HepG2 (cell line): ENCODE data around the gene POMT1.

Experiments
- EHMT2 ChIP-seq: fragments of 200-600 bp; sonication (generic); IDR thresholded peaks from 2 replicates; pipeline ENCODE4 v1.7.0; 2017; ENCODE audit warnings: antibody characterized with exemption, low read depth, low read length, borderline replicate concordance
- JUN ChIP-seq: sonication (generic); formaldehyde crosslinking; IDR thresholded peaks from 2 replicates; pipeline ENCODE4 v1.4.0; 2020; ENCODE audit warnings: mild to moderate bottlenecking, missing genetic modification reagents
- KAT2B ChIP-seq: fragments of 150-350 bp; IDR thresholded peaks from 2 replicates; pipeline ENCODE4 v1.6.1; 2014; ENCODE audit warnings: low read depth, low read length, borderline replicate concordance
- KLF6 ChIP-seq: IDR thresholded peaks from 2 replicates; pipeline ENCODE4 v1.8.0; 2016; ENCODE audit warnings: missing biosample characterization, missing genetic modification reagents
- KLF9 ChIP-seq: IDR thresholded peaks from 2 replicates; pipeline ENCODE4 v1.6.1; 2016; ENCODE audit warnings: low read depth
- LCORL ChIP-seq, 2 experiments: fragments of 450-650 bp in 1 of 2; sonication (generic) in 1 of 2; formaldehyde crosslinking in 1 of 2; IDR thresholded peaks; 2 replicates each; pipeline versions ENCODE4 v1.5.0 to v1.6.1; 2017 to 2020; ENCODE audit warnings: antibody characterized with exemption in 1 of 2, missing genetic modification reagents in 1 of 2
- NR2C2 ChIP-seq: sonication (generic); formaldehyde crosslinking; IDR thresholded peaks from 2 replicates; pipeline ENCODE4 v1.4.0; 2020; ENCODE audit warnings: missing genetic modification reagents, mild to moderate bottlenecking, moderate library complexity, borderline replicate concordance
- SIN3A ChIP-seq: IDR thresholded peaks from 2 replicates; pipeline ENCODE4 v1.6.1; 2011; ENCODE audit warnings: low read depth, mild to moderate bottlenecking, control low read depth, low read length, borderline replicate concordance
- TCF7 ChIP-seq: sonication (generic); IDR thresholded peaks from 2 replicates; pipeline ENCODE4 v1.6.1; 2016; ENCODE audit warnings: antibody characterized with exemption, low read depth
- TF ChIP-seq, protein P1 (sequence below): sonication (generic); formaldehyde crosslinking; IDR thresholded peaks from 2 replicates; pipeline ENCODE4 v1.5.0; 2020; ENCODE audit warnings: mild to moderate bottlenecking, missing genetic modification reagents, moderate library complexity
- TF ChIP-seq, protein P2 (sequence below): IDR thresholded peaks from 2 replicates; pipeline ENCODE4 v1.6.1; 2018; ENCODE audit warnings: missing genetic modification reagents, mild to moderate bottlenecking, missing compliant biosample characterization

DNA sequence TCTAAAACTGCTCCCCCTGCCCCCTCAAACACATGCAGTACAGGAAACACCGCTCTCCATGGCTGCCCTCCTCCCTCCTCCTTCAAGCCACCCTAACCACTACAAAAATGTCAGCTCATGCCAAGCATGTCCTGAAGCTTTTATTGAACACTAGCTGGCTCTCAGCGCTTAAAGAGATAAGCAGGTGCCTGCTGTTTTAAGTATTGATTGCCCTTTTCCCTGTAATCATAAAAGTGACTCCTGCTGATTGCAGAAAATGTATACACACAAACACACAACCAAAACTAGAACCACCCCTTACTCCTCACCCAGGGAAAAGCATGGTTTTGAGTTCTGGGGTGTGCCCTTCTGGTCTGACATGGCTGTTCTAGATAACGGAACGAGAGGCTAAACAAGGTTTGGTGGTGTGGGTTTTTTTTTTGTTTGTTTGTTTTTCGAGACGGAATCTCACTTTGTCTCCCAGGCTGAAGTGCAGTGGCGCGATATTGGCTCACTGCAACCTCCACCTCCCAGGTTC lies 32.1 kb downstream of the POMT1 start:
- TF ChIP-seq, protein P1, sequence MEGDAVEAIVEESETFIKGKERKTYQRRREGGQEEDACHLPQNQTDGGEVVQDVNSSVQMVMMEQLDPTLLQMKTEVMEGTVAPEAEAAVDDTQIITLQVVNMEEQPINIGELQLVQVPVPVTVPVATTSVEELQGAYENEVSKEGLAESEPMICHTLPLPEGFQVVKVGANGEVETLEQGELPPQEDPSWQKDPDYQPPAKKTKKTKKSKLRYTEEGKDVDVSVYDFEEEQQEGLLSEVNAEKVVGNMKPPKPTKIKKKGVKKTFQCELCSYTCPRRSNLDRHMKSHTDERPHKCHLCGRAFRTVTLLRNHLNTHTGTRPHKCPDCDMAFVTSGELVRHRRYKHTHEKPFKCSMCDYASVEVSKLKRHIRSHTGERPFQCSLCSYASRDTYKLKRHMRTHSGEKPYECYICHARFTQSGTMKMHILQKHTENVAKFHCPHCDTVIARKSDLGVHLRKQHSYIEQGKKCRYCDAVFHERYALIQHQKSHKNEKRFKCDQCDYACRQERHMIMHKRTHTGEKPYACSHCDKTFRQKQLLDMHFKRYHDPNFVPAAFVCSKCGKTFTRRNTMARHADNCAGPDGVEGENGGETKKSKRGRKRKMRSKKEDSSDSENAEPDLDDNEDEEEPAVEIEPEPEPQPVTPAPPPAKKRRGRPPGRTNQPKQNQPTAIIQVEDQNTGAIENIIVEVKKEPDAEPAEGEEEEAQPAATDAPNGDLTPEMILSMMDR (CRISPR knock-in tag): no peak
- TF ChIP-seq KAT2B (no peak), NR2C2 (CRISPR knock-in tag) (no peak), KLF6 (CRISPR knock-in tag) (no peak), EHMT2 (no peak), JUN (CRISPR knock-in tag) (no peak), KLF9 (no peak), TCF7 (no peak), SIN3A (no peak), LCORL (IDR thresholded peaks at IDR 0.05) (no peak), LCORL (CRISPR knock-in tag; IDR thresholded peaks at IDR 0.05) (no peak)
- TF ChIP-seq, protein P2, sequence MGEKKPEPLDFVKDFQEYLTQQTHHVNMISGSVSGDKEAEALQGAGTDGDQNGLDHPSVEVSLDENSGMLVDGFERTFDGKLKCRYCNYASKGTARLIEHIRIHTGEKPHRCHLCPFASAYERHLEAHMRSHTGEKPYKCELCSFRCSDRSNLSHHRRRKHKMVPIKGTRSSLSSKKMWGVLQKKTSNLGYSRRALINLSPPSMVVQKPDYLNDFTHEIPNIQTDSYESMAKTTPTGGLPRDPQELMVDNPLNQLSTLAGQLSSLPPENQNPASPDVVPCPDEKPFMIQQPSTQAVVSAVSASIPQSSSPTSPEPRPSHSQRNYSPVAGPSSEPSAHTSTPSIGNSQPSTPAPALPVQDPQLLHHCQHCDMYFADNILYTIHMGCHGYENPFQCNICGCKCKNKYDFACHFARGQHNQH: no peak
